GM19467 (cell line): ENCODE data around the gene TVP23C.

Experiments
- ATAC-seq: cut with Tn5 transposase; IDR thresholded peaks from one replicate; pipeline ENCODE4 v1.9.1; 2021; ENCODE audit warnings: mild to moderate bottlenecking, moderate library complexity; ENCODE audit not compliant: unreplicated experiment

The TVP23C gene

GRCh38 chr17:15496735-15497670 lies 66.3 kb downstream of the TVP23C start:
- ATAC-seq, result no peak

DNA sequence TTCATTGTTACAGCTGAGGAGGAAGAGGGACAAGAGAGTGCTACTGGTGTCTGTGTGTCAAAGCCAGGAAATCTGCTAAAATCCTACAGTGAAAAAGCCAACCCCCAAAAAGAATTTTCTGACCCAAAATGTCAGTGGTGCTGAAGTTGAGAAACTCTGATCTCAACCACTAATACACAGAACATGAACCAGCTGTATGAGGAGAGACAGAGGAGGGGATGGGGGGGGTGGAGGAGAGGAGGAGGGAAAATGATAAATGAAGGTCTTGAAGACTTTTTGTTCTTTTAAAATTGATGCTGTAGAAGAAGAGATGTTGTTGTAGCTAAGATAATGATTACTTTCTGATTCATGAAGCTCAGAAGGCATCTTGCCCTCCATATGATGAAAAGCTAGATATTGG lies 68.5 kb downstream of the TVP23C start:
- no peak for ATAC-seq

- ATAC-seq, result no peak
Observed at GRCh38 chr17:15493693-15494035, 69.6 kb downstream of the TVP23C start.

DNA sequence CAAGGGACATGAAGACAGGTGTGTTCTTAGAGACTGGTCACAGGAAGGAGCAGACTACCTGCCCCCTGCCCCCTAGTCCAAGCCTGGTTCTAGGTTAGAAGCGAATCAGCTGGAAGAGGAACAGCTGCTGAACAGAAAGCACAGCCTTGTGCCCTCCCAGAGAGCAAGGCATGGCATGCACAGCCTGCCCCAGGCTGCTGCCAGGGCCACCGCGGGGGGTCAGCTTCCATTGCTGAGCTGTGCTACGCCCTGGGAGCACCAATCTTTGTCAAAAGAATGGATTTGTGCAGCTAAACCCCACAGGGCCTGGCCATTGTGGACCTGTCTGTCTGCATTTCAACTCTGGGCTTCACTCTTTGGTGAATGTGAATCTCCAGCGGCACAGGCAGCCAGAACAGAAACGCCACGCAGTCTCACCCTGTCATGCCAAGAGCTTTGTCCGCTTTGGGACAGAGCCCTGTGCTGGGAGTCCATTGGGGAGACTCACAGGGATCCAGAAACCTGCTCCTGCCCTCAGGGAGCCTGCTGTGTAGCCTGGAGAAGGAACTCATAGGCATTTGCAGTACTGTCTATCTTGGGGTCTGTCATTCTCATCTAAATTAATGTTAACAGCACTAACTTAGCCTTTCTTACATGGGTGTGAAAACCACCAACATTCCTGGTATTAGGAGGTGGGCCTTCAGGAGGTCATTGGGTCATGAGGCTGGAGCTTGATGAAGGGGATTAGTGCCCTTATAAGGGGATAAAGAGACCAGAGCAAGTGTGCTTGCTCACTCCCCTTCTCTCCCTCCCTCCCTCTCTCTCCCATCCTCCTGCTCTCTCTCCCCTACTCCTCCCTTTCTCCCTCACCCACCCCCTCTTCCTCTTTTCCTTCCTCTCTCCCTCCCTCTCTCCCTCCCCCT lies 70.2 kb downstream of the TVP23C start:
- ATAC-seq, result no peak

DNA sequence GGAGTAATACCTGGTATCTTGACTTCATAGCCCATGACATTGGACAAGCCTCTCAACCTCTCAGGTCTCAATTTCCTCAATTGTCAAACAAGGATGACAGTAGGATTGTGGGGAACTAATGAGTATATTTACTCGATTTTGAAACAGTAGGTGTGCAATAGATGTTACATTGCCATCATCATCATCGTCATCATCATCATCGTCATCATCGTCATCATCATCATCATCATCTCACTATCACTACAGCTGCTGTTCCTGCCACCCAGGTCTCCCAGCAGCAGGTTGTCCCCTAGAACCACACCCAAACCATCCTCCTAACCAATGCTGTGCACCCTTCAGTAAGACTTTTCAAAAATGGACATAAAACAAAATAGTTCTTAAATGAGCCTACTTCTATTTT lies 71.1 kb downstream of the TVP23C start:
- no peak for ATAC-seq

DNA sequence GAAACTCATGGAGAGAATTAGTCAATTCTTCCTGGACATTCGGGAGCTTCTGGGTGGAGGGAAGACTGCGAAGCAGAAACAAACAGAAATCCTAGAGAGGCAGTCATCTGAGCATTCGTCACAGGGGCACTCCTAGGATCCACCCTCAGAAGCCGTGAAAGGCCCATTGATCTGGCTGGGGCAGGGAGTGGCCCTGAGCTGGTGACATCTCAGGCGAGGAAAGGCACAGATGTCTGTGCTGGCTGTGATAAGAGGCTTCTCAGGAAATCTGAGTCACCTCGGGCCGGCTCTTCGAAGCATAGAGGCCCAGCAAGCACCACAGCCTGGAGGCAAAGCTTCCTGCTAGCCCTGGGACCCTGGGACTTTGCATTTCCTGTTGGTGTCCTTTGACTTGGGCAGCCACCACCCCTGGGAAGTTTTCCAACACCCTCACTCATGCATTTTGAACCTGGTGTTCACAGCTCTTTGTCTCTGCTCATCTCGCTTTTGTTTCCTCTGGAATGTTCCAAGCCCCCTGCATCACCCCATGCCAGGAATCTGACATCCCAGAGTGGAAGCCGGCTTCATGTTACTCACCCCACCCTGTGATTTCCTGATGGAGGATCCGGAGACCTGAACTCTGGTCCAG lies 72.5 kb downstream of the TVP23C start:
- no peak for ATAC-seq

- ATAC-seq, result no peak
Observed at GRCh38 chr17:15488557-15488956, 74.7 kb downstream of the TVP23C start.

- no peak for ATAC-seq
Observed at GRCh38 chr17:15485045-15485444, 78.2 kb downstream of the TVP23C start.

- ATAC-seq, result no peak
Observed at GRCh38 chr17:15483431-15483830, 79.9 kb downstream of the TVP23C start.

- ATAC-seq, result no peak
Observed at GRCh38 chr17:15482476-15482875, 80.8 kb downstream of the TVP23C start.

- ATAC-seq, result no peak
Observed at GRCh38 chr17:15481481-15481880, 81.8 kb downstream of the TVP23C start.

- ATAC-seq, result no peak
Observed at GRCh38 chr17:15480204-15480603, 83.1 kb downstream of the TVP23C start.

DNA sequence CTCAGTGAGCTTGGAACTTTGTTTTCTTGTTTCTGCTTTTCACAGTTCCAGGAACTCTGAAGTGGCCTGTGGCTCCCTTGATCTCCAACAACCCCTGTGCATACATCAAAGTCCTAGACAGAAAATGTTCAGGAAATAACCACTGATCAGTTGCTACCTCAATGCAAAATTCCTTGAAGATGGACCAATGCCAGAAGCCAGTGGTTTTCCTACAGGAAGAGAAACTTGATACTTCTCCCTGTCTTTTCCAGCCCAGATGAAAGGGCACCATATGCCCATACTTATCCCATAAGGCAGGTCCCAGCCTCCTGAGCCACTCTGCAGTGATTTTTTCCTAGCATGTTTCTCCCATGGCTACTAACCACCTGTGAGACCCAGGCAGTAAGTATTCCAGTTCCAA lies 83.6 kb downstream of the TVP23C start:
- ATAC-seq, result no peak

GRCh38 chr17:15478845-15479244 lies 84.4 kb downstream of the TVP23C start:
- no peak for ATAC-seq

DNA sequence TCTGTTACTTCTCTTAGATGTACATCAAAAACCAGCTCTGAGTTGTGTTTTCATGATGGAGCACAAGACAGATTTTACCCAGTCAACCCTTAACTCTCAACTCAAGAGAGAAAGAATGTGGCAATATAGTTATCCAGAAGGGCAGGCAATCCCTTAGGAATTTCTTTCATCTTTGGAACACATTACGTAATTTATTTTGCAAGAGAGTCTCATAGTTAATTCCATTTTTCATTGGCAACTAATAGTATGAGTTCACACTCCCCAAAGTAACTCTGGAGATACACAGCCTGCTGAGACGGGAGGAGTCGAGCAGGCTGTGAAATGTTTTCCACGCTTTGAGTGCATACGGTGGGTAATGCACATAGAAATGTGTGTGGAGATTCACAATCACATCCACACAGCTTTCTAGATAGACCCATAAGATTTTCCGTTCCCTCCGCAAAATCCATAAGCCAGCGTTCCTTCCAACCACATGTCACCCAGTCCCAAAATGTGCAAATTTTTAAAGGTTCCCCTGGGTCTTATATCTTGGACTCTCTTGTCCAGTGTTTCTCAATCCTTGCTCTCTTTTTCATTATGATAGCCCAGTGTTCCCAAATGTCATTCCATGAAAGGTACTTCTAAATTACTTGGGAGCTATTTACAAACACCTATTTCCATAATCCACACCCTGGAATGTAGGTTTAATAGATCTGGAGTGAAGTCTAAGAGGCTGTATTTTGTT lies 87.5 kb downstream of the TVP23C start:
- ATAC-seq, result no peak

- no peak for ATAC-seq
Observed at GRCh38 chr17:15472891-15473290, 90.4 kb downstream of the TVP23C start.

DNA sequence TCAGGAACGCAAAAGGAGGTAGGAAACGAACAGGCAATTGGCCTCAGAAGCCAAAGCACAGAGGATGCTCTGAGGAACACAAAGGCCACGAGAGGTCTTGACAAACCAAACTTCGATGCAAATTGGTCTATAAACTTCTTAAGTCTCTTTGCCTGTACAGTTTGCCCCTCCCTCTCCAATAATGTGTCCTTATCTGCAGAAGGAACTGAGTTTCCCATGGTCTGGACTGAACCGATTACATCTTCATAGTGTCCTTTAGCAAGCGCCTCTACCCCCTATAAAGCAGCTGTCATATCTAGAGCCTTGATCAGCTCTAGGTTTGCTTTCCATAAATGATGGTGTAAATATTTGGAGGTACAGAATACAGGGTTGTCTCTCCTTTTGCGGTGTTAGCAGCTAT lies 92.7 kb downstream of the TVP23C start:
- no peak for ATAC-seq

- no peak for ATAC-seq
Observed at GRCh38 chr17:15469260-15469659, 94.0 kb downstream of the TVP23C start.

- ATAC-seq, result no peak
Observed at GRCh38 chr17:15468126-15468525, 95.2 kb downstream of the TVP23C start.

GRCh38 chr17:15467592-15467991 lies 95.7 kb downstream of the TVP23C start, which contains the start of gene CDRT4:
CDRT4 (minus strand) TSS chr17:15467621; CDS start chr17:15440238, 27,383 bp downstream.
- ATAC-seq, result no peak

DNA sequence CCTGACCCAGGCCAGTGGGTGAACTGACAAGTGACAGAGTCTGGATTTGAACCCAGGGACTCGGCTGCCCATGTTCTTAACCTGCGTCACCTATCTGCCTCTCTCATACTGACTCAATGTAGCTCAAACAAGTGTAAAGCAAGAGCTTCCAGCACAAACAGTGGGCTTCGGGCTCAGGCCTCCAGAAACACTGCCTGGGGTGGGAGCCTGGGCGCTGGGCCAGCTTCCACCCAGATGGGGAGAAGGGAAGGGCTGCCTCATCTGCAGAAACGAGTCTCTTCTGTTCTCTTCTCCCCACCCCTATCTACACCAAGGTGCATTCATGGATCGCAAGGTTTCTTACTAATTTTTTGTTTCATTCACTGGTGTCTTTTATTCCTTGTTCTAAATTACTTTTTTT lies 97.2 kb downstream of the TVP23C start:
- no peak for ATAC-seq
